DMS53 treated with DMSO at 0.1 percent for 48 hours (cell line): ENCODE results near the gene TM2D3.

ENCODE experiments used
- DNase-seq: peaks from one replicate; lab custom pipeline; 2025; ENCODE audit not compliant: unreplicated experiment; lab: John Stamatoyannopoulos, UW

The TM2D3 gene

GRCh38 chr15:101625980-101626379 is 26.2 kb downstream of the TM2D3 start:
- no peak for DNase-seq

GRCh38 chr15:101625184-101625583 is 27.0 kb downstream of the TM2D3 start:
- no peak for DNase-seq

- no peak for DNase-seq
These were observed 28.5 kb downstream of the TM2D3 start for GRCh38 chr15:101623367-101624304.

- DNase-seq = no peak
These were observed 30.2 kb downstream of the TM2D3 start for GRCh38 chr15:101621961-101622360.

- DNase-seq = no peak
These were observed 31.5 kb downstream of the TM2D3 start for GRCh38 chr15:101620671-101621070.

GRCh38 chr15:101619615-101619865 is 32.6 kb downstream of the TM2D3 start:
- no peak for DNase-seq

- DNase-seq = no peak
These were observed 33.1 kb downstream of the TM2D3 start for GRCh38 chr15:101618851-101619614.

GRCh38 chr15:101618076-101618475 is 34.1 kb downstream of the TM2D3 start:
- no peak for DNase-seq

- DNase-seq = no peak
These were observed 34.7 kb downstream of the TM2D3 start for GRCh38 chr15:101617390-101617965.

GRCh38 chr15:101615986-101616848 is 36.0 kb downstream of the TM2D3 start:
- DNase-seq = no peak

- DNase-seq = no peak
These were observed 36.7 kb downstream of the TM2D3 start for GRCh38 chr15:101615414-101615985.

- no peak for DNase-seq
These were observed 37.4 kb downstream of the TM2D3 start for GRCh38 chr15:101614761-101615160.

- no peak for DNase-seq
These were observed 38.1 kb downstream of the TM2D3 start for GRCh38 chr15:101614001-101614585.

GRCh38 chr15:101613130-101614000 is 38.8 kb downstream of the TM2D3 start:
- DNase-seq = peak; percentile 3

GRCh38 chr15:101612676-101613075 is 39.5 kb downstream of the TM2D3 start:
- no peak for DNase-seq

GRCh38 chr15:101611580-101612299 is 40.4 kb downstream of the TM2D3 start:
- no peak for DNase-seq

GRCh38 chr15:101611007-101611406 is 41.2 kb downstream of the TM2D3 start:
- no peak for DNase-seq

- DNase-seq = no peak
These were observed 41.6 kb downstream of the TM2D3 start for GRCh38 chr15:101610611-101611000.
